Tibial nerve (tissue), 4 donors: Measurements from ENCODE around the gene DHRS12. TPM values are rescaled to one million over a fixed set of nuclear protein-coding genes. Genes with fewer than 3 reads are reported as not detected.
A peak's percentile ranks its signal among the peaks of the same experiment; 100 is the strongest.

Experiments used
- DNase-seq, 2 donors: peaks; one replicate each; pipeline ENCODE4 v3.0.0-alpha.2; 2019; ENCODE audit warnings: low spot score in 2 of 2
- H3K27ac ChIP-seq, 4 donors: fragments of 200-600 bp; sonication (generic) in 3 of 4; one replicate each; pipeline ENCODE4 v1.5.1; 2017 to 2019; ENCODE audit warnings: mild to moderate bottlenecking in 1 of 4
- H3K27me3 ChIP-seq, 2 donors: fragments of 200-600 bp; sonication (generic) in 1 of 2; one replicate each; pipeline versions ENCODE4 v1.5.1 to v1.6.0; 2017 to 2019
- H3K36me3 ChIP-seq, 3 donors: fragments of 200-600 bp; sonication (generic); one replicate each; pipeline ENCODE4 v1.5.1; 2018 to 2019
- H3K4me1 ChIP-seq, 4 donors: fragments of 200-600 bp; sonication (generic) in 3 of 4; one replicate each; pipeline ENCODE4 v1.5.1; 2017 to 2019
- H3K4me3 ChIP-seq, 4 donors: fragments of 200-600 bp; sonication (generic) in 3 of 4; one replicate each; pipeline ENCODE4 v1.5.1; 2017 to 2019; ENCODE audit warnings: mild to moderate bottlenecking in 1 of 4, moderate library complexity in 1 of 4
- H3K9me3 ChIP-seq, 4 donors: fragments of 200-600 bp; sonication (generic) in 3 of 4; one replicate each; pipeline ENCODE4 v1.5.1; 2017 to 2019
- CTCF ChIP-seq, 5 experiments: fragments of 200-600 bp in 3 of 5; fragments of 450-650 bp in 2 of 5; sonication (generic) in 3 of 5; IDR thresholded peaks; one replicate each; pipeline ENCODE4 v1.5.1; 2016 to 2019; ENCODE audit warnings: antibody characterized with exemption in 5 of 5, mild to moderate bottlenecking in 3 of 5, moderate library complexity in 2 of 5
- EP300 ChIP-seq, 2 donors: sonication (generic); formaldehyde crosslinking; IDR thresholded peaks; one replicate each; pipeline ENCODE4 v1.6.1; 2017; ENCODE audit warnings: antibody characterized with exemption in 2 of 2, mild to moderate bottlenecking in 1 of 2
- POLR2A ChIP-seq, 2 donors: fragments of 450-650 bp; IDR thresholded peaks; one replicate each; pipeline ENCODE4 v1.6.1; 2017; ENCODE audit warnings: antibody characterized with exemption in 2 of 2, mild to moderate bottlenecking in 2 of 2, moderate library complexity in 2 of 2
- WGBS, 2 donors: methylation state at CpG; one replicate each; pipeline ENCODE4 v1.1.5; 2018; 5-methylcytosine and 5-hydroxymethylcytosine counted together
- total RNA-seq, 4 donors: library from RNA; depleted of rRNA; stranded (reverse); fragments of >200 nt; gene quantifications; one replicate each; pipeline ENCODE4 v1.1.0, GENCODE V29; 2016

DHRS12 gene
- total RNA-seq, 4 donors from 2014 or later: 12.3 to 19.5 (median 16.7) TPM

- peaks cover 0 to 34% (median 16%) of the 10 kb centered on the region in 4 donors for H3K4me1 ChIP-seq
- DNase-seq: no peak
- peak overlapping the region; percentile 79 to 96 (median 85) for H3K27ac ChIP-seq
- no peaks in the 10 kb centered on the region for H3K9me3 ChIP-seq
- H3K27me3 ChIP-seq: no peaks in the 10 kb centered on the region
- TF ChIP-seq POLR2A (IDR thresholded peaks at IDR 0.05) (no peak), CTCF (IDR thresholded peaks at IDR 0.05) (no peak), EP300 (IDR thresholded peaks at IDR 0.05) (no peak)
- peaks cover 0 to 59% (median 0%) of the 10 kb centered on the region in 3 donors for H3K36me3 ChIP-seq
- H3K4me3 ChIP-seq: no peak overlapping the region
- 90 to 92% methylated on average over 11 of the region's 11 CpGs for WGBS, 2 donors
These were observed 33.1 kb downstream of the DHRS12 start for GRCh38 chr13:51770681-51771417.

GRCh38 chr13:51770160-51770559 lies 33.8 kb downstream of the DHRS12 start:
- TF ChIP-seq EP300 (IDR thresholded peaks at IDR 0.05) (no peak), CTCF (IDR thresholded peaks at IDR 0.05) (no peak), POLR2A (IDR thresholded peaks at IDR 0.05) (no peak)
- H3K4me1 ChIP-seq: peaks cover 0 to 40% (median 16%) of the 10 kb centered on the region in 4 donors
- H3K9me3 ChIP-seq: no peaks in the 10 kb centered on the region
- no peak overlapping the region for H3K4me3 ChIP-seq
- no peaks in the 10 kb centered on the region for H3K27me3 ChIP-seq
- peak overlapping the region; percentile 79 to 96 (median 85) for H3K27ac ChIP-seq
- no peak for DNase-seq
- 82 to 94% methylated on average over 6 of the region's 6 CpGs for WGBS, 2 donors
- peaks cover 0 to 62% (median 0%) of the 10 kb centered on the region in 3 donors for H3K36me3 ChIP-seq

- no peak overlapping the region for H3K4me3 ChIP-seq
- 42 to 47% methylated on average over 11 of the region's 11 CpGs for WGBS, 2 donors
- H3K27ac ChIP-seq: peak overlapping the region; percentile 79 to 96 (median 85)
- TF ChIP-seq CTCF (IDR thresholded peaks at IDR 0.05): no peak
- peak; percentile 98 for TF ChIP-seq EP300 (IDR thresholded peaks at IDR 0.05)
- peak in 1 of 2 donors; percentile 42 for TF ChIP-seq POLR2A (IDR thresholded peaks at IDR 0.05)
- DNase-seq: peak; percentile 75 to 80
- peaks cover 0 to 46% (median 19%) of the 10 kb centered on the region in 4 donors for H3K4me1 ChIP-seq
- H3K9me3 ChIP-seq: no peaks in the 10 kb centered on the region
- H3K36me3 ChIP-seq: peaks cover 0 to 62% (median 0%) of the 10 kb centered on the region in 3 donors
- H3K27me3 ChIP-seq: no peaks in the 10 kb centered on the region
These were observed 34.4 kb downstream of the DHRS12 start for GRCh38 chr13:51769455-51770127.

- H3K36me3 ChIP-seq: peaks cover 0 to 60% (median 0%) of the 10 kb centered on the region in 3 donors
- no peak overlapping the region for H3K4me3 ChIP-seq
- H3K4me1 ChIP-seq: peaks cover 0 to 52% (median 22%) of the 10 kb centered on the region in 4 donors
- DNase-seq: no peak
- H3K27ac ChIP-seq: peak overlapping the region; percentile 79 to 96 (median 85)
- 90 to 91% methylated on average over 16 to 19 of the region's 19 CpGs for WGBS, 2 donors
- no peaks in the 10 kb centered on the region for H3K9me3 ChIP-seq
- no peak for TF ChIP-seq POLR2A (IDR thresholded peaks at IDR 0.05)
- TF ChIP-seq EP300 (IDR thresholded peaks at IDR 0.05): no peak
- no peak for TF ChIP-seq CTCF (IDR thresholded peaks at IDR 0.05)
- no peaks in the 10 kb centered on the region for H3K27me3 ChIP-seq
These were observed 35.0 kb downstream of the DHRS12 start for GRCh38 chr13:51768976-51769375.
